ENCODE data around the gene GBP6. TPM values are rescaled to one million over a fixed set of nuclear protein-coding genes. Genes with fewer than 3 reads are reported as not detected.

GBP6 gene
- total RNA-seq, 3 donors from 2014 or later = 0.09 TPM; not detected in 2

DNA sequence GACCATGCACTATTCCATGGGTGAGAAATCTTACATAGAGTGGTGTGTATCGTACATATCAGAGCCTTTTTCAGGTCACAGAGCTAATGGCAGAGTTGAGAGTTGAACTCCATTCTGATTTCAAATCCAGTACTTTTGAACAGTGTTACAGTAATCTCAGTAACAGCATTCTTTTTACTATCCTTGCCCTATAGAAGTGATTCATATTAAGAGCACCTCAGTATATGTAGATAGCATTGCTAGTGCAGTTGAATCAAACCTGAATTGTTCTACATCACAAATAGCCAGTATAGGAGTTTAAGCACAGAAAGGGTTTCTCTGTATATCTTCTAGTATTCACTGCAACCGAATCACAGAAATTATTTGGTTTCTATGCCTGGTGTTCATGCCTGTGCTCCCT, 11.4 kb upstream of the GBP6 start:
- DNase-seq = no peak
- Histone ChIP-seq H3K4me1 (ENCODE audit: low read depth) (no peaks in the 10 kb centered on the region), H3K4me3 (no peak overlapping the region), H3K9me3 (no peaks in the 10 kb centered on the region), H3K36me3 (ENCODE audit: low read depth) (no peaks in the 10 kb centered on the region)
- intact Hi-C loops (cut with DNase I, micrococcal nuclease) = no loop called here
- TF ChIP-seq, protein P1, sequence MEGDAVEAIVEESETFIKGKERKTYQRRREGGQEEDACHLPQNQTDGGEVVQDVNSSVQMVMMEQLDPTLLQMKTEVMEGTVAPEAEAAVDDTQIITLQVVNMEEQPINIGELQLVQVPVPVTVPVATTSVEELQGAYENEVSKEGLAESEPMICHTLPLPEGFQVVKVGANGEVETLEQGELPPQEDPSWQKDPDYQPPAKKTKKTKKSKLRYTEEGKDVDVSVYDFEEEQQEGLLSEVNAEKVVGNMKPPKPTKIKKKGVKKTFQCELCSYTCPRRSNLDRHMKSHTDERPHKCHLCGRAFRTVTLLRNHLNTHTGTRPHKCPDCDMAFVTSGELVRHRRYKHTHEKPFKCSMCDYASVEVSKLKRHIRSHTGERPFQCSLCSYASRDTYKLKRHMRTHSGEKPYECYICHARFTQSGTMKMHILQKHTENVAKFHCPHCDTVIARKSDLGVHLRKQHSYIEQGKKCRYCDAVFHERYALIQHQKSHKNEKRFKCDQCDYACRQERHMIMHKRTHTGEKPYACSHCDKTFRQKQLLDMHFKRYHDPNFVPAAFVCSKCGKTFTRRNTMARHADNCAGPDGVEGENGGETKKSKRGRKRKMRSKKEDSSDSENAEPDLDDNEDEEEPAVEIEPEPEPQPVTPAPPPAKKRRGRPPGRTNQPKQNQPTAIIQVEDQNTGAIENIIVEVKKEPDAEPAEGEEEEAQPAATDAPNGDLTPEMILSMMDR (IDR thresholded peaks at IDR 0.05) = no peak
- no peak for ATAC-seq

DNA sequence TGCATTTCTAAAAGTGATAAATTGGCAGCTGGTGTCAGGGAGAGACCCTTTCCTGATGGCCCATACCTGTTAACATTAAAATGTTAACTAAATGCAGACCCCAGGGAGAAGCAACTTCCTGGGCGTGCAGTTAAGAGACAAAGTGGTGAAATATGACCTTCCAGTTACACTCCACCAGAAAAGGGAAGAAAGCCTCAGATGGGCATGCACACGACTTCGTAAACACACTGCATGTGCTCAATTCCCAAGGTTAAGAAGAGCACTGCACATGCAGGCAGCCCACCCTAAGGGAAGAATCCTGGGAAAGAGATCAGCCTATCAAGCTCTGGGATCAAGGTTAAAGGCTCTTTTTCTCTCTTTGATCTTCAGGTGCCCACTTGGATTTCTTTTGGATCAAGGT, 9.7 kb upstream of the GBP6 start:
- no peak for DNase-seq
- no peak for ATAC-seq
- Histone ChIP-seq H3K4me1 (ENCODE audit: low read depth) (peaks cover 5% of the 10 kb centered on the region), H3K4me3 (no peak overlapping the region), H3K9me3 (no peaks in the 10 kb centered on the region), H3K36me3 (ENCODE audit: low read depth) (no peaks in the 10 kb centered on the region)
- intact Hi-C loops (cut with DNase I, micrococcal nuclease) = no loop called here
- TF ChIP-seq, protein P1 (IDR thresholded peaks at IDR 0.05) = no peak

DNA sequence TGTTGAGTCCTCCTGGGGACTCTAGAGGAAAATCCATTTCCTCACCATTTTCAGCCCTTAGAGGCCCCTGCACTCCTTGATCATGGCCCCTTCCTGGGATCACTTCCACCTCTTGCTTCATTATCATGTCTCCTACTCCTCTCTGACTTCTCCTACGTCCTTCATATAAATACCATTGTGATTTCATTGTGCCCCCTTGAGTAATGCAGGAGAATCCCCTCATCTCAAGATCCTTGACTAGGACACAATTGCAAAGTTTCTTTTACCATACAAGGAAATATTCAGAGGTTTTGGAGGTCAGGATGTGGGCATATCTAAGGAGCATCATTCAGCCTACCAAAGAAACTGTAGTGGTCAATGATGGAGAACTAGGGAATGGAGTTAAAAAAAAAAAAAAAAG, 8.8 kb upstream of the GBP6 start:
- H3K9me3 ChIP-seq = no peaks in the 10 kb centered on the region
- intact Hi-C loops (cut with DNase I, micrococcal nuclease) = no loop called here
- DNase-seq (no peak), ATAC-seq (no peak)
- H3K4me3 ChIP-seq = no peak overlapping the region
- TF ChIP-seq, protein P1 (IDR thresholded peaks at IDR 0.05) = no peak
- peaks cover 5% of the 10 kb centered on the region for H3K4me1 ChIP-seq (ENCODE audit: low read depth)
- no peaks in the 10 kb centered on the region for H3K36me3 ChIP-seq (ENCODE audit: low read depth)

DNA sequence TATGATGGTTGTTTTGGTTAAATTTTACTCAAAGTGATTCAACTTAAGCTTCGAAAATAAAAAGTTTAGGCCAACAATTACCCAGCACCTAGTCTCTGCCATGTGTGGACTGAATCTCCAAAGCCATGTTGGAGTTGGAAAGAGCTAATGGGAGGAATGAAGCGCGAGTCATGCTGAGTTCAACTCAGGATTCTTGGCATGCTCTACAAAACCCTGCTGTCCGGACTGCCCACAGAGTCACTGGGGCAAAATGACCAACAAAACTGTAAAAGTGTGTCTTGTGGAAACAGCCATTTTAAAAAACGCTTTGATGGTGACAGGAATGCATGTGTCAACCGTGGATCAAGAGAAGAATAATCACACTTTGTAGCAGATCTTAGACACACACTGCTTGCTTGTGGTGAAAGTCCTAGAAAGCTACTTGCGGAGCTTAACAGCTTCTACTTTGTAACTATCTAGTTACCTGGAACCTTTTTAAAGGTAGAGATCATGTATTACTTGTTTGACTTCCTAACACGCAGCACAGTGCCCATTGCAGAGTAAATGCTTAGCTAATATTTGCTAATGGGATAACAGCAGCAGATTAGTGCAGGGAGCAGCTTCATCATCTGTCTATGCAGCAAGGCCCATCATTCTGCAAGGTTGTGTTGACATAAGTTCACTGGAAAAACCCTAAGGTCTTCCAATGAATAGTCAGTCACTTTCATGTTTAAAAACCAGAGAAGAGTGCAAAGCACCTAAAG, 7.0 kb upstream of the GBP6 start:
- no peaks in the 10 kb centered on the region for H3K9me3 ChIP-seq
- H3K36me3 ChIP-seq (ENCODE audit: low read depth) = no peaks in the 10 kb centered on the region
- no peak overlapping the region for H3K4me3 ChIP-seq
- TF ChIP-seq, protein P1 (IDR thresholded peaks at IDR 0.05) = no peak
- DNase-seq = no peak
- peaks cover 5% of the 10 kb centered on the region for H3K4me1 ChIP-seq (ENCODE audit: low read depth)
- ATAC-seq = no peak
- intact Hi-C loops (cut with DNase I, micrococcal nuclease) = no loop called here

DNA sequence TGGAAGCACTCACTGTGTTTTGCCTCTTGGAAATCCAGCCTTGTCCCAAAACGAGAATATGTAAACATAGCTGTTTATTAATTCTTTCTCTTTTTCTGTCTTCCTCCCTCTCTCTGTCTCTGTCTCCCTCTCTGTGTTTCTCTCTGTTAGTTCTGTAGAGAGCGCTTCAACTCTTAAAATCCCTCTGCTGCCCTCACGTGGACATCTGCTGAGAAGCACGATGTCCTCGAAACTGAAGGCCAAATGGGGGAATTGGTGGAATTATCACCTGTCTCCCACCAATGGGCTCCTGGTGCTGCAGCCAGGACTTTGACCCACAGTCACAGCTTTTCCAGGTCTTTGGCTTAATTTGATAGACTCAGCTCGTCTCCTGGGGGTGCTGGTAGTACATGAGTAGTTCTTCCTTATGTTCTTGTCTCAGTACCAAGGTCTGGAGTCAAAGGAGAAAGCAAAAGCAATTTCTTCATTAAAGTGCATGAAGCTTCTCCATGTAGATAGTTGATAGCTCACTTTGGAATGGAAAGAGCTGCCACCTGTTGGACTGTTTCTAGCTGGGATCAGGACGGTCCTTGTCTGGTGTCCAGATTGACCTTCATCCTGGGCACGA, 5.5 kb upstream of the GBP6 start:
- no peaks in the 10 kb centered on the region for H3K9me3 ChIP-seq
- intact Hi-C loops (cut with DNase I, micrococcal nuclease) = no loop called here
- H3K4me3 ChIP-seq = no peak overlapping the region
- H3K4me1 ChIP-seq (ENCODE audit: low read depth) = peaks cover 5% of the 10 kb centered on the region
- DNase-seq (peak; percentile 64 to 94 (median 77)), ATAC-seq (peak; percentile 94)
- H3K36me3 ChIP-seq (ENCODE audit: low read depth) = no peaks in the 10 kb centered on the region
- TF ChIP-seq, protein P1 (IDR thresholded peaks at IDR 0.05) = peak; percentile 54
